ENCODE results near the gene PLEKHG2. TPM values are rescaled to one million over a fixed set of nuclear protein-coding genes. Genes with fewer than 3 reads are reported as not detected.
"Not testable (repeated sequence)": the region's sequence is repeated elsewhere in the genome, so short reads cannot be mapped to it uniquely, and the experiment has no call there.

PLEKHG2 gene
- total RNA-seq, 4 donors from 2014 or later, result 16.7 to 38.4 (median 22.2) TPM

DNA sequence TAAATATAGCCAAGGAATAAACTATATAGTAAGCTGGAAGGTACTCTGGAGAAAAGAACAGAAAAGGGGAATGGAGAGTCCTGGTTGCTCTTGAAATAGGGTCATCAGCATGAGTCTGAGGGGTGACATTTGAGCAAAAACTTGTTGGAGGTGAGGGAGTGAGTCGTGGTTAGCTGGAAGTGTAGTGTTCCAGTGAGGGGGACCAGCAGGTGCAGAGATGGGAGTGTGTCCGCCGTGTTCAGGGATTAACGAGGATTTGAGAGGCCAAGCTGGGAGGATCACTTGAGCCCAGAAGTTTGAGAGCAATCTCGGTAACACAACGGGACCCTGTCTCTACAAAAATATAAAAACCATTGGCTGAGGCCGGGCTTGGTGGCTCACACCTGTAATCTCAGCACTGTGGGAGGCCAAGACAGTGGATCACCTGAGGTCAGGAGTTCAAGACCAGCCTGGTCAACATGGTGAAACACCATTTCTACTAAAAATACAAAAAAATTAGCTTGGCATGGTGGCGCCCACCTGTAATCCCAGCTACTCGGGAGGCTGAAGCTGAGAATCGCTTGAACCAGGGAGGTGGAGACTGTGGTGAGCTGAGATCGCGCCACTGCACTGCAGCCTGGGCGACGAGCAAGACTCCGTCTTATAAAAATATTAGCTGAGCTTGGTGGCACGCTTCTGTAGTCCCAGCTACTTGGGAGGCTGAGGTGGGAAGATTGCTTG is 34.1 kb downstream of the PLEKHG2 start:
- Histone ChIP-seq H3K27me3 (no peaks in the 10 kb centered on the region), H3K27ac (replicated peaks in 1 of 4) (peak overlapping the region; percentile 91 to 96 (median 94)), H3K9me3 (no peaks in the 10 kb centered on the region), H3K4me3 (peak overlapping the region; percentile 73 to 96 (median 90)), H3K4me1 (peaks cover 46 to 73% (median 59%) of the 10 kb centered on the region in 4 donors), H3K36me3 (peaks cover 0 to 28% (median 10%) of the 10 kb centered on the region in 4 donors)
- TF ChIP-seq POLR2AphosphoS5 (IDR thresholded peaks at IDR 0.05), result no peak
- TF ChIP-seq, protein P1, sequence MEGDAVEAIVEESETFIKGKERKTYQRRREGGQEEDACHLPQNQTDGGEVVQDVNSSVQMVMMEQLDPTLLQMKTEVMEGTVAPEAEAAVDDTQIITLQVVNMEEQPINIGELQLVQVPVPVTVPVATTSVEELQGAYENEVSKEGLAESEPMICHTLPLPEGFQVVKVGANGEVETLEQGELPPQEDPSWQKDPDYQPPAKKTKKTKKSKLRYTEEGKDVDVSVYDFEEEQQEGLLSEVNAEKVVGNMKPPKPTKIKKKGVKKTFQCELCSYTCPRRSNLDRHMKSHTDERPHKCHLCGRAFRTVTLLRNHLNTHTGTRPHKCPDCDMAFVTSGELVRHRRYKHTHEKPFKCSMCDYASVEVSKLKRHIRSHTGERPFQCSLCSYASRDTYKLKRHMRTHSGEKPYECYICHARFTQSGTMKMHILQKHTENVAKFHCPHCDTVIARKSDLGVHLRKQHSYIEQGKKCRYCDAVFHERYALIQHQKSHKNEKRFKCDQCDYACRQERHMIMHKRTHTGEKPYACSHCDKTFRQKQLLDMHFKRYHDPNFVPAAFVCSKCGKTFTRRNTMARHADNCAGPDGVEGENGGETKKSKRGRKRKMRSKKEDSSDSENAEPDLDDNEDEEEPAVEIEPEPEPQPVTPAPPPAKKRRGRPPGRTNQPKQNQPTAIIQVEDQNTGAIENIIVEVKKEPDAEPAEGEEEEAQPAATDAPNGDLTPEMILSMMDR (IDR thresholded peaks at IDR 0.05), result no peak
- TF ChIP-seq POLR2A (IDR thresholded peaks at IDR 0.05; ENCODE audit: low read depth), result no peak
- no peak for TF ChIP-seq EP300 (IDR thresholded peaks at IDR 0.05)
- DNase-seq (ENCODE audit: extremely low spot score), result no peak
- intact Hi-C loops (cut with DNase I), result loop anchor here (5.0 kb wide), 1 partner anchor 86 kb away; the partner anchor contains the start of gene EID2B
- 83% methylated on average over 16 of the region's 16 CpGs for WGBS

- Histone ChIP-seq H3K36me3 (peaks cover 8 to 44% (median 24%) of the 10 kb centered on the region in 4 donors), H3K4me3 (no peak overlapping the region), H3K4me1 (peaks cover 46 to 79% (median 62%) of the 10 kb centered on the region in 4 donors), H3K9me3 (no peaks in the 10 kb centered on the region), H3K27me3 (no peaks in the 10 kb centered on the region), H3K27ac (replicated peaks in 1 of 4) (no peak overlapping the region)
- WGBS, result 65% methylated on average over 3 of the region's 3 CpGs
- DNase-seq (ENCODE audit: extremely low spot score), result no peak
- intact Hi-C loops (cut with DNase I), result loop anchor here (5.0 kb wide), 1 partner anchor 84 kb away; the partner anchor contains the start of gene EID2B
- TF ChIP-seq POLR2AphosphoS5 (IDR thresholded peaks at IDR 0.05) (no peak), POLR2A (IDR thresholded peaks at IDR 0.05; ENCODE audit: low read depth) (no peak), EP300 (IDR thresholded peaks at IDR 0.05) (no peak)
- TF ChIP-seq, protein P1 (IDR thresholded peaks at IDR 0.05), result no peak
These were observed 35.8 kb downstream of the PLEKHG2 start for GRCh38 chr19:39448271-39448670.

GRCh38 chr19:39449116-39449797 is 36.8 kb downstream of the PLEKHG2 start:
- H3K4me3 ChIP-seq, result no peak overlapping the region
- H3K27ac ChIP-seq (replicated peaks in 1 of 4), result no peak overlapping the region
- no peaks in the 10 kb centered on the region for H3K9me3 ChIP-seq
- intact Hi-C loops (cut with DNase I), result loop anchor here (5.0 kb wide), 1 partner anchor 83 kb away; the partner anchor contains the start of gene EID2B
- H3K4me1 ChIP-seq, result peaks cover 43 to 71% (median 57%) of the 10 kb centered on the region in 4 donors
- H3K36me3 ChIP-seq, result peaks cover 15 to 54% (median 34%) of the 10 kb centered on the region in 4 donors
- 88% methylated on average over 8 of the region's 8 CpGs for WGBS
- H3K27me3 ChIP-seq, result no peaks in the 10 kb centered on the region
- TF ChIP-seq EP300 (IDR thresholded peaks at IDR 0.05), result no peak
- no peak for TF ChIP-seq POLR2A (IDR thresholded peaks at IDR 0.05; ENCODE audit: low read depth)
- TF ChIP-seq, protein P1 (IDR thresholded peaks at IDR 0.05), result no peak
- no peak for TF ChIP-seq POLR2AphosphoS5 (IDR thresholded peaks at IDR 0.05)
- no peak for DNase-seq (ENCODE audit: extremely low spot score)

DNA sequence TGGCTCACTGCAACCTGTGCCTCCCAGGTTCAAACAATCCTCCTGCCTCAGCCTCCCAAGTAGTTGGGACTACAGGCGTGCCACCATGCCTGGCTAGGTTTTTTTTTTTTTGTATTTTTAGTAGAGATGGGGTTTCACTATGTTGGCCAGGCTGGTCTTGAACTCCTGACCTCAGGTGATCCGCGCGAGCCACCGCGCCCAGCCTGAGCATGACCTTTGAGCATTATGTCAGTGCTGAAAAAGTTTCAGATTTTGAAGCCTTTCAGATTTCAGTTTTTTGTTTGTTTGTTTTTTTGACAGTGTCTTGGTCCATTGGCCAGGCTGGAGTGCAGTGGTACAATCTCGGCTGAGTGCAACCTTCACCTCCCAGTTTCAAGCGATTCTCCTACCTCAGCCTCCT is 38.8 kb downstream of the PLEKHG2 start:
- peaks cover 15 to 71% (median 45%) of the 10 kb centered on the region in 4 donors for H3K36me3 ChIP-seq
- H3K4me3 ChIP-seq; DNase-seq (ENCODE audit: extremely low spot score); H3K27ac ChIP-seq (replicated peaks in 1 of 4); H3K27me3 ChIP-seq; intact Hi-C loops (cut with DNase I); H3K9me3 ChIP-seq: not testable (repeated sequence)
- WGBS, result 93% methylated on average over 8 of the region's 8 CpGs
- peaks cover 37 to 59% (median 48%) of the 10 kb centered on the region in 4 donors for H3K4me1 ChIP-seq

DNA sequence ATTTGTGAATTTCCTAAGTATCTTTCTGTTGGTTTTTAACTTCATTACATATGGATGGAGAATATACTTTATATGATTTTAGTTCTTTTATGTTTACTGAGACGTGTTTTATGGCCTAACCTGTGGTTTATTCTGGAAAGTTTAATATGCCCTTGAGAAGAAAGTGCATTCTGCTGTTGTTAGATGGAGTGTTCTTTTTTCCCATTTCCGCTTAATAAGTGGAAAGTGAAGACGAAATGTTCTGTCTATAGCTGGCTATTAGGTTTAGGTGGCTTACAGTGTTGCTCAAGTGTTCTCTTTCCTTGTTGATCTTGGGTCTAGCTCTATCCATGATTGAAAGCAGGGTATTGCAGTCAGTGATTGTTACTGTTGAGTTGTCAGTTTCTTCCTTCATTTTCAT is 50.9 kb downstream of the PLEKHG2 start:
- no peaks in the 10 kb centered on the region for H3K27me3 ChIP-seq
- no peak for DNase-seq (ENCODE audit: extremely low spot score)
- no peaks in the 10 kb centered on the region for H3K9me3 ChIP-seq
- peaks cover 65 to 97% (median 87%) of the 10 kb centered on the region in 4 donors for H3K36me3 ChIP-seq
- intact Hi-C loops (cut with DNase I), result no loop called here
- no peak overlapping the region for H3K4me3 ChIP-seq
- no peak overlapping the region for H3K27ac ChIP-seq (replicated peaks in 1 of 4)
- H3K4me1 ChIP-seq, result no peaks in the 10 kb centered on the region
- 94% methylated on average over 3 of the region's 3 CpGs for WGBS
- TF ChIP-seq POLR2A (IDR thresholded peaks at IDR 0.05; ENCODE audit: low read depth) (no peak), POLR2AphosphoS5 (IDR thresholded peaks at IDR 0.05) (no peak), EP300 (IDR thresholded peaks at IDR 0.05) (no peak)
- TF ChIP-seq, protein P1 (IDR thresholded peaks at IDR 0.05), result no peak

Measured in esophagus muscularis mucosa (tissue), 4 donors.